Peyer's patch (tissue), 4 donors: ENCODE results near the gene NDC80. TPM values are rescaled to one million over a fixed set of nuclear protein-coding genes. Genes with fewer than 3 reads are reported as not detected.
A peak's percentile ranks its signal among the peaks of the same experiment; 100 is the strongest.
"Not testable (repeated sequence)": the region's sequence is repeated elsewhere in the genome, so short reads cannot be mapped to it uniquely, and the experiment has no call there.

Experiments used
- DNase-seq, 3 donors: peaks; one replicate each; pipeline ENCODE4 v3.0.0-alpha.2; 2017 to 2019
- H3K27ac ChIP-seq, 4 donors: fragments of 200-600 bp; sonication (generic); one replicate each; pipeline ENCODE4 v1.5.1; 2016 to 2019
- H3K27me3 ChIP-seq, 2 donors: fragments of 200-600 bp; sonication (generic); one replicate each; pipeline ENCODE4 v1.5.1; 2019
- H3K36me3 ChIP-seq, 3 donors: fragments of 200-600 bp; sonication (generic); one replicate each; pipeline ENCODE4 v1.5.1; 2016 to 2019
- H3K4me1 ChIP-seq, 4 donors: fragments of 200-600 bp; sonication (generic); one replicate each; pipeline ENCODE4 v1.5.1; 2016 to 2019
- H3K4me3 ChIP-seq, 4 donors: fragments of 200-600 bp; sonication (generic); 1 replicate in 3 of 4; 2 replicates in 1 of 4; pipeline ENCODE4 v1.5.1; 2016 to 2019; ENCODE audit warnings: mild to moderate bottlenecking in 1 of 4
- H3K9me3 ChIP-seq, 4 donors: fragments of 200-600 bp; sonication (generic); one replicate each; pipeline ENCODE4 v1.5.1; 2016 to 2019; ENCODE audit warnings: mild to moderate bottlenecking in 1 of 4
- CTCF ChIP-seq, 6 experiments: fragments of 450-650 bp in 4 of 6; fragments of 200-600 bp in 2 of 6; sonication (generic) in 1 of 6; IDR thresholded peaks; one replicate each; pipeline ENCODE4 v1.5.1; 2017 to 2019; ENCODE audit warnings: antibody characterized with exemption in 6 of 6, mild to moderate bottlenecking in 3 of 6, moderate library complexity in 1 of 6
- POLR2A ChIP-seq, 2 donors: fragments of 450-650 bp; IDR thresholded peaks; one replicate each; pipeline ENCODE4 v1.5.1; 2017; ENCODE audit warnings: antibody characterized with exemption in 2 of 2, mild to moderate bottlenecking in 2 of 2, moderate library complexity in 2 of 2
- small RNA-seq, 2 donors: library from RNA; depleted of rRNA; stranded (forward); fragments of <200 nt; gene quantifications; one replicate each; pipeline ENCODE3, GENCODE V24; 2016
- total RNA-seq, 4 donors: library from RNA; depleted of rRNA; stranded (reverse); fragments of >200 nt; gene quantifications; one replicate each; pipeline ENCODE4 v1.1.0, GENCODE V29; 2016

NDC80 gene
- total RNA-seq, 4 donors from 2014 or later = 0.54 to 5.0 (median 2.6) TPM

GRCh38 chr18:2656237-2656980 lies 85.1 kb downstream of the NDC80 start:
- TF ChIP-seq CTCF (IDR thresholded peaks at IDR 0.05) (no peak), POLR2A (IDR thresholded peaks at IDR 0.05) (no peak)
- H3K27me3 ChIP-seq = no peaks in the 10 kb centered on the region
- H3K27ac ChIP-seq = peak overlapping the region; percentile 99 to 100 (median 100)
- peak; percentile 63 to 82 (median 76) for DNase-seq
- H3K4me1 ChIP-seq = peaks cover 0 to 29% (median 0%) of the 10 kb centered on the region in 4 donors
- no peaks in the 10 kb centered on the region for H3K36me3 ChIP-seq
- peak overlapping the region; percentile 77 to 94 (median 94) for H3K4me3 ChIP-seq
- no peaks in the 10 kb centered on the region for H3K9me3 ChIP-seq

GRCh38 chr18:2656981-2657512 lies 85.7 kb downstream of the NDC80 start:
- peak overlapping the region; percentile 99 to 100 (median 100) for H3K27ac ChIP-seq
- H3K9me3 ChIP-seq = no peaks in the 10 kb centered on the region
- peak overlapping the region; percentile 77 to 94 (median 94) for H3K4me3 ChIP-seq
- H3K27me3 ChIP-seq = no peaks in the 10 kb centered on the region
- peaks cover 0 to 29% (median 0%) of the 10 kb centered on the region in 4 donors for H3K4me1 ChIP-seq
- TF ChIP-seq POLR2A (IDR thresholded peaks at IDR 0.05) (no peak), CTCF (IDR thresholded peaks at IDR 0.05) (no peak)
- H3K36me3 ChIP-seq = no peaks in the 10 kb centered on the region
- no peak for DNase-seq

GRCh38 chr18:2657788-2658458 lies 86.6 kb downstream of the NDC80 start:
- Histone ChIP-seq H3K4me3 (peak overlapping the region; percentile 77 to 94 (median 94)), H3K4me1 (peaks cover 0 to 29% (median 0%) of the 10 kb centered on the region in 4 donors), H3K36me3 (no peaks in the 10 kb centered on the region), H3K27ac (peak overlapping the region; percentile 63 to 100 (median 100)), H3K27me3 (no peaks in the 10 kb centered on the region), H3K9me3 (no peaks in the 10 kb centered on the region)
- TF ChIP-seq POLR2A (IDR thresholded peaks at IDR 0.05) (peak in 1 of 2 donors; percentile 54), CTCF (IDR thresholded peaks at IDR 0.05) (no peak)
- DNase-seq = no peak

GRCh38 chr18:2660849-2661248 lies 89.5 kb downstream of the NDC80 start:
- not testable (repeated sequence) for H3K27ac ChIP-seq, H3K9me3 ChIP-seq, H3K27me3 ChIP-seq, H3K4me3 ChIP-seq, H3K36me3 ChIP-seq, DNase-seq
- H3K4me1 ChIP-seq = peaks cover 0 to 46% (median 0%) of the 10 kb centered on the region in 4 donors

- not testable (repeated sequence) for H3K36me3 ChIP-seq, DNase-seq, H3K27ac ChIP-seq, H3K9me3 ChIP-seq, H3K27me3 ChIP-seq, H3K4me3 ChIP-seq
- H3K4me1 ChIP-seq = peaks cover 0 to 44% (median 0%) of the 10 kb centered on the region in 4 donors
These were observed 90.9 kb downstream of the NDC80 start for GRCh38 chr18:2662288-2662687.

GRCh38 chr18:2662990-2663389 lies 91.6 kb downstream of the NDC80 start:
- H3K4me3 ChIP-seq = no peak overlapping the region
- H3K9me3 ChIP-seq = no peaks in the 10 kb centered on the region
- DNase-seq = no peak
- peak overlapping the region in 1 of 4 donors; percentile 14 for H3K27ac ChIP-seq
- H3K27me3 ChIP-seq = no peaks in the 10 kb centered on the region
- TF ChIP-seq POLR2A (IDR thresholded peaks at IDR 0.05) (no peak), CTCF (IDR thresholded peaks at IDR 0.05) (no peak)
- peaks cover 0 to 14% (median 0%) of the 10 kb centered on the region in 3 donors for H3K36me3 ChIP-seq
- H3K4me1 ChIP-seq = peaks cover 0 to 37% (median 0%) of the 10 kb centered on the region in 4 donors

Small RNA genes lying within 50 kb of the gene (small RNA-seq; reads per million reads assigned to genes)
- gene RF00019 = 0 reads per million in 2 donors
- gene RF01233 = 0 reads per million in 2 donors
- 0 reads per million in 2 donors for gene RNU6-340P

Other genes starting within 250 kb of the NDC80 start
- 10 to 100 TPM in 1 of 4 donors, 1 to 10 TPM in 3; 7.9 to 12.4 (median 9.0) TPM for gene METTL4, start 52 bp upstream of the NDC80 start, total RNA-seq
- gene SMCHD1, start 84.2 kb downstream of the NDC80 start, total RNA-seq = 100 to 1,000 TPM in 3 of 4 donors, 10 to 100 TPM in 1; 57.2 to 204 (median 105) TPM